Measurements from ENCODE around the gene TUT1.

DNA sequence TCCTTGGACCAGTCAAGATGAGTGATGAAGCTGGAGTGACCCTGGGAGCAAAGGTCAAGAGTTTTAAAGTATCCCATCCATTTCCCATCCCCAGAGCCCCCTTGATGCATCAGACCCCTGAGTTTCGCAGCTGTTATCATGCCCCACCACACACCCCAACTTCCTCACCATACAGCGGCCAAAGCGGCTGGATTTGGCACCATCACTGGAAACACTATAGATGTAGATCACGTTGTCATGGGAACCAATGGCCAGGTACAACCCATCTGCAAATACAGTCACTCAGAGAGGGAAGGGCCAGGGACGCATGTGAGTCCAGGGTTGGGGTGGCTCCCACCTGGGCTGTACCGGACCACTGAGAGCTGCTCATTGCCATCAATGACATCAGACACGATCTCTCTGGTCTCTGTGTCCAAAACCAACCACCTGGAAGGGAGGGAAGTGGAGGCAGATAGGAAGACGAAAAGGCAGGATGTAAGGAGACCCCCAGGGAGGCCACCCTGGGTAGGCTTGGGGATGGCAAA, 12.5 kb upstream of the TUT1 start:
- TF ChIP-seq POLR2A (IDR thresholded peaks at IDR 0.05) (no peak), CTCF (IDR thresholded peaks at IDR 0.05) (no peak)
